ENCODE results near the gene VIPR2.

Gene VIPR2

DNA sequence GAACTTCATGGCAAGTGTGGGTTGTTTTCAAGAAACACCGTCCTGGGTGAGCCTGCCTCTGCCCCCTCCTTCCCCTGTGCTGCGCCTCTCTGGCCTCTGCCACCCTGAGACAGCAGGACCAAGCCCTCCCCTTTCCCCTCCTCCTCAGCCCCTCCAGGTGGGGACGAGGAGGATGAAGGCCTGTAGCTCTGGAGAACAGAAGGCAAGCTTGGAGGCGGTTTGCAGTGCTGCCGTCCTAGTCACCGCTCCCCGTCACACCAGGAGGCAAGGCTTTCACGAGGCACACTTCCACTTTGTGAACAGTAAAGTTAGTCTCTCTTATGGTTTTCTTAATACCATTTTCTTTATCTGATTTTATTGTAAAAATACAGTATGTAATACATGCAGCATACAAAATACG is 8.8 kb upstream of the VIPR2 start:
- TF ChIP-seq TAF1 (IDR thresholded peaks at IDR 0.05; ENCODE audit: borderline replicate concordance, insufficient read depth, low read length) (no peak), FOXP2 (optimal IDR thresholded peaks at IDR 0.05; ENCODE audit: borderline replicate concordance, extremely low read depth, extremely low read length, insufficient read depth) (no peak), POLR2AphosphoS5 (IDR thresholded peaks at IDR 0.05; ENCODE audit: low read depth, low read length) (no peak), SIN3A (IDR thresholded peaks at IDR 0.05; ENCODE audit: borderline replicate concordance, insufficient read depth, low read length) (no peak)
- TF ChIP-seq, protein P1, sequence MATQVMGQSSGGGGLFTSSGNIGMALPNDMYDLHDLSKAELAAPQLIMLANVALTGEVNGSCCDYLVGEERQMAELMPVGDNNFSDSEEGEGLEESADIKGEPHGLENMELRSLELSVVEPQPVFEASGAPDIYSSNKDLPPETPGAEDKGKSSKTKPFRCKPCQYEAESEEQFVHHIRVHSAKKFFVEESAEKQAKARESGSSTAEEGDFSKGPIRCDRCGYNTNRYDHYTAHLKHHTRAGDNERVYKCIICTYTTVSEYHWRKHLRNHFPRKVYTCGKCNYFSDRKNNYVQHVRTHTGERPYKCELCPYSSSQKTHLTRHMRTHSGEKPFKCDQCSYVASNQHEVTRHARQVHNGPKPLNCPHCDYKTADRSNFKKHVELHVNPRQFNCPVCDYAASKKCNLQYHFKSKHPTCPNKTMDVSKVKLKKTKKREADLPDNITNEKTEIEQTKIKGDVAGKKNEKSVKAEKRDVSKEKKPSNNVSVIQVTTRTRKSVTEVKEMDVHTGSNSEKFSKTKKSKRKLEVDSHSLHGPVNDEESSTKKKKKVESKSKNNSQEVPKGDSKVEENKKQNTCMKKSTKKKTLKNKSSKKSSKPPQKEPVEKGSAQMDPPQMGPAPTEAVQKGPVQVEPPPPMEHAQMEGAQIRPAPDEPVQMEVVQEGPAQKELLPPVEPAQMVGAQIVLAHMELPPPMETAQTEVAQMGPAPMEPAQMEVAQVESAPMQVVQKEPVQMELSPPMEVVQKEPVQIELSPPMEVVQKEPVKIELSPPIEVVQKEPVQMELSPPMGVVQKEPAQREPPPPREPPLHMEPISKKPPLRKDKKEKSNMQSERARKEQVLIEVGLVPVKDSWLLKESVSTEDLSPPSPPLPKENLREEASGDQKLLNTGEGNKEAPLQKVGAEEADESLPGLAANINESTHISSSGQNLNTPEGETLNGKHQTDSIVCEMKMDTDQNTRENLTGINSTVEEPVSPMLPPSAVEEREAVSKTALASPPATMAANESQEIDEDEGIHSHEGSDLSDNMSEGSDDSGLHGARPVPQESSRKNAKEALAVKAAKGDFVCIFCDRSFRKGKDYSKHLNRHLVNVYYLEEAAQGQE (IDR thresholded peaks at IDR 0.05; ENCODE audit: insufficient read depth in 1 of 2, low read depth in 2 of 2, low read length in 2 of 2): no peak

- TF ChIP-seq POLR2AphosphoS5 (IDR thresholded peaks at IDR 0.05; ENCODE audit: low read depth, low read length): no peak
- TF ChIP-seq FOXP2 (optimal IDR thresholded peaks at IDR 0.05; ENCODE audit: borderline replicate concordance, extremely low read depth, extremely low read length, insufficient read depth): no peak
- TF ChIP-seq, protein P1 (IDR thresholded peaks at IDR 0.05; ENCODE audit: insufficient read depth in 1 of 2, low read depth in 2 of 2, low read length in 2 of 2): no peak
- no peak for TF ChIP-seq TAF1 (IDR thresholded peaks at IDR 0.05; ENCODE audit: borderline replicate concordance, insufficient read depth, low read length)
- no peak for TF ChIP-seq SIN3A (IDR thresholded peaks at IDR 0.05; ENCODE audit: borderline replicate concordance, insufficient read depth, low read length)
These were observed 8.1 kb upstream of the VIPR2 start for GRCh38 chr7:159152816-159153215.

- TF ChIP-seq, protein P1 (IDR thresholded peaks at IDR 0.05; ENCODE audit: insufficient read depth in 1 of 2, low read depth in 2 of 2, low read length in 2 of 2): no peak
- TF ChIP-seq FOXP2 (optimal IDR thresholded peaks at IDR 0.05; ENCODE audit: borderline replicate concordance, extremely low read depth, extremely low read length, insufficient read depth) (no peak), POLR2AphosphoS5 (IDR thresholded peaks at IDR 0.05; ENCODE audit: low read depth, low read length) (no peak)
These were observed 6.6 kb upstream of the VIPR2 start for GRCh38 chr7:159151231-159151630.

GRCh38 chr7:159149488-159149887 is 4.8 kb upstream of the VIPR2 start:
- no peak for TF ChIP-seq SIN3A (IDR thresholded peaks at IDR 0.05; ENCODE audit: borderline replicate concordance, insufficient read depth, low read length)
- TF ChIP-seq, protein P1 (IDR thresholded peaks at IDR 0.05; ENCODE audit: insufficient read depth in 1 of 2, low read depth in 2 of 2, low read length in 2 of 2): no peak
- no peak for TF ChIP-seq POLR2AphosphoS5 (IDR thresholded peaks at IDR 0.05; ENCODE audit: low read depth, low read length)
- no peak for TF ChIP-seq TAF1 (IDR thresholded peaks at IDR 0.05; ENCODE audit: borderline replicate concordance, insufficient read depth, low read length)
- TF ChIP-seq FOXP2 (optimal IDR thresholded peaks at IDR 0.05; ENCODE audit: borderline replicate concordance, extremely low read depth, extremely low read length, insufficient read depth): no peak
